MCF 10A (cell line): ENCODE measurements around the gene SPATA9. TPM values are rescaled to one million over a fixed set of nuclear protein-coding genes. Genes with fewer than 3 reads are reported as not detected.

Source experiments
- BruUV-seq: library from RNA; stranded (reverse); fragments of 400-500 nt; replicated peaks from 2 replicates; lab custom pipeline; 2021; lab: Mats Ljungman, UMichigan
- CTCF ChIA-PET: fragments of 300-600 bp; sonication (Branson Sonifier 250); formaldehyde crosslinking; extraction: SDS; loops from one replicate; lab custom pipeline; 2021; ENCODE audit warnings: antibody characterized with exemption, inconsistent platforms; lab: Yijun Ruan, JAX
- POLR2A ChIA-PET: fragments of 300-600, 350-650 bp; sonication (Branson Sonifier 250); formaldehyde crosslinking; extraction: SDS; loops from one replicate; lab custom pipeline; 2020; ENCODE audit warnings: antibody characterized with exemption, inconsistent platforms; lab: Yijun Ruan, JAX
- DNase-seq: peaks from one replicate; pipeline ENCODE4 v3.0.0-alpha.2; 2018; ENCODE audit not compliant: unreplicated experiment
- H3K27ac Mint-ChIP-seq: one replicate; pipeline ENCODE4 v1.8.0; 2022; ENCODE audit warnings: mild to moderate bottlenecking, low read depth, mixed read lengths; ENCODE audit not compliant: unreplicated experiment
- H3K27me3 Mint-ChIP-seq: one replicate; pipeline ENCODE4 v1.8.0; 2022; ENCODE audit warnings: mixed read lengths; ENCODE audit not compliant: insufficient read depth, unreplicated experiment
- H3K36me3 Mint-ChIP-seq: one replicate; pipeline ENCODE4 v1.8.0; 2022; ENCODE audit warnings: mild to moderate bottlenecking, moderate library complexity, mixed read lengths; ENCODE audit not compliant: insufficient read depth, unreplicated experiment
- H3K4me1 Mint-ChIP-seq: one replicate; pipeline ENCODE4 v1.8.0; 2022; ENCODE audit warnings: mixed read lengths; ENCODE audit not compliant: insufficient read depth, unreplicated experiment
- H3K4me3 Mint-ChIP-seq: one replicate; pipeline ENCODE4 v1.8.0; 2022; ENCODE audit warnings: mild to moderate bottlenecking, moderate library complexity, mixed read lengths; ENCODE audit not compliant: unreplicated experiment
- H3K9me3 Mint-ChIP-seq: one replicate; pipeline ENCODE4 v1.8.0; 2022; ENCODE audit warnings: mixed read lengths; ENCODE audit not compliant: unreplicated experiment
- CTCF ChIP-seq: fragments of 200-600 bp; IDR thresholded peaks from one replicate; pipeline ENCODE4 v1.8.0; 2022; ENCODE audit warnings: antibody characterized with exemption, mild to moderate bottlenecking; ENCODE audit not compliant: unreplicated experiment
- intact Hi-C: fragments of 100-400 bp; cut with micrococcal nuclease; formaldehyde crosslinking; loops from 2 replicates; pipeline ENCODE4 v1.14.1; 2022
- total RNA-seq: library from RNA; stranded (reverse); gene quantifications from 2 replicates; pipeline ENCODE4 v1.2.3, GENCODE V29; 2022

Gene SPATA9
- total RNA-seq, 1 experiment from 2014 or later, result not detected

GRCh38 chr5:95720094-95720786 lies 37.4 kb upstream of the SPATA9 start:
- Mint-ChIP-seq H3K4me1 (peaks cover 9% of the 10 kb centered on the region), H3K4me3 (no peak overlapping the region), H3K36me3 (no peaks in the 10 kb centered on the region), H3K27ac (no peak overlapping the region), H3K27me3 (no peaks in the 10 kb centered on the region), H3K9me3 (no peaks in the 10 kb centered on the region)
- BruUV-seq, result no TSS peak
- TF ChIP-seq CTCF, result no peak
- DNase-seq, result no peak
- CTCF ChIA-PET, result interaction anchor here (1.4 kb wide), 1 partner anchor 10 kb away, joined by 9 read pairs; no protein-coding TSS in a partner anchor
- intact Hi-C loops, result no loop called here
- POLR2A ChIA-PET, result interaction anchor here (0.8 to 2.5 kb wide), 2 partner anchors 10 to 603 kb away, joined by 3 to 8 read pairs; no protein-coding TSS in a partner anchor

GRCh38 chr5:95718738-95719137 lies 35.9 kb upstream of the SPATA9 start:
- no peak for TF ChIP-seq CTCF
- Mint-ChIP-seq H3K27ac (no peak overlapping the region), H3K4me1 (peaks cover 20% of the 10 kb centered on the region), H3K36me3 (no peaks in the 10 kb centered on the region), H3K9me3 (no peaks in the 10 kb centered on the region), H3K4me3 (no peak overlapping the region), H3K27me3 (no peaks in the 10 kb centered on the region)
- ChIA-PET POLR2A (no interaction called here), CTCF (interaction anchor here (1.9 kb wide), 1 partner anchor 54 kb away, joined by 6 read pairs; no protein-coding TSS in a partner anchor)
- intact Hi-C loops, result no loop called here
- no peak for DNase-seq
- no TSS peak for BruUV-seq

GRCh38 chr5:95718203-95718602 lies 35.4 kb upstream of the SPATA9 start:
- Mint-ChIP-seq H3K36me3 (no peaks in the 10 kb centered on the region), H3K27ac (no peak overlapping the region), H3K27me3 (no peaks in the 10 kb centered on the region), H3K4me1 (peaks cover 20% of the 10 kb centered on the region), H3K9me3 (no peaks in the 10 kb centered on the region), H3K4me3 (no peak overlapping the region)
- POLR2A ChIA-PET, result interaction anchor here (1.3 kb wide), 1 partner anchor 16 kb away, joined by 4 read pairs; no protein-coding TSS in a partner anchor
- CTCF ChIA-PET, result interaction anchor here (1.9 kb wide), 1 partner anchor 54 kb away, joined by 6 read pairs; no protein-coding TSS in a partner anchor
- no TSS peak for BruUV-seq
- no peak for TF ChIP-seq CTCF
- intact Hi-C loops, result no loop called here
- DNase-seq, result no peak

- ChIA-PET POLR2A (interaction anchor here (0.9 to 1.3 kb wide), 2 partner anchors 17 to 124 kb away, joined by 3 to 4 read pairs; no protein-coding TSS in a partner anchor), CTCF (interaction anchor here (1.9 kb wide), 1 partner anchor 53 kb away, joined by 6 read pairs; no protein-coding TSS in a partner anchor)
- no peaks in the 10 kb centered on the region for H3K27me3 Mint-ChIP-seq
- H3K4me3 Mint-ChIP-seq, result no peak overlapping the region
- no peak for DNase-seq
- H3K9me3 Mint-ChIP-seq, result no peaks in the 10 kb centered on the region
- BruUV-seq, result no TSS peak
- no peaks in the 10 kb centered on the region for H3K36me3 Mint-ChIP-seq
- H3K4me1 Mint-ChIP-seq, result peaks cover 22% of the 10 kb centered on the region
- no peak overlapping the region for H3K27ac Mint-ChIP-seq
- TF ChIP-seq CTCF, result no peak
- intact Hi-C loops, result no loop called here
Measured at GRCh38 chr5:95717439-95717838, 34.6 kb upstream of the SPATA9 start.
